GM18873 (cell line): ENCODE data around the gene LMBRD1.
"Not testable (repeated sequence)": the region's sequence is repeated elsewhere in the genome, so short reads cannot be mapped to it uniquely, and the experiment has no call there.

Source experiments
- ATAC-seq: cut with Tn5 transposase; IDR thresholded peaks from one replicate; pipeline ENCODE4 v1.9.1; 2021; ENCODE audit warnings: mild to moderate bottlenecking, moderate library complexity, moderate number of reproducible peaks; ENCODE audit not compliant: unreplicated experiment, low FRiP score

LMBRD1 gene

DNA sequence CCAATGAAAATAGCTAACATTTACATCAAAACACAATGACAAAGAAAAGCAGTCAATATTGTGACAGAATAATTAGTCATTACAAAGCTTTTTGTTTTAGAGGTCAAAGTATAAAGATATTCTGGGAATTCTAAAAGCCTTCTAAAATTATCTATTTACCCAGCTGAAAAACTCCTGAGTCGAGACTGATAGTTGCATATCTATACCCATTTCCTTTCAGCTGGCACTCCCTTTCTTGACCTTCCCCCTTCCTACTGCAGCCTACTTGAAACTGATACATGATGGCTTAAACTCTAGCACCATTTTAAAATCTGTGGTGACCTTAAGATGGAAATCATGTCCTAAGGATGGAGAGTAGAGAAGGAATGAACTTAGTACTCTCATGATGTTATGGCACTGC, 38.6 kb downstream of the LMBRD1 start:
- no peak for ATAC-seq

DNA sequence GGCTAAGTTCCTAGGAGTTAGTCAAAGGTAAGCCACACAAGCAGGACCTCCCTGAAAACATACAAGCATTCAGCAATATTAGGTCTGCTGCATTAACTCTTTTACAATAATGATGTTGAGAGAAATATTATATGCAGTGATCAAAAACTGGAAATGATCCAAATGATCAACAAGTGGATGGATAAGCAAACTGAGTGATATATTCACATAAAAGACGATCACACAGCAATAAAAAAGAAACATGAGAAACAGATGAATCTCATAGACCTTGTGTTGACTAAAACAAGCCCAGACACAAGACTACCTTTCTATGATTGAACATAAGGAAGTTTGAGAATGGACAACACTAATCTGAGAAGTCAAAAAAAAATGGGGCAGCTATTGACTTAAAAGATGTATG, 39.9 kb downstream of the LMBRD1 start:
- ATAC-seq = no peak

DNA sequence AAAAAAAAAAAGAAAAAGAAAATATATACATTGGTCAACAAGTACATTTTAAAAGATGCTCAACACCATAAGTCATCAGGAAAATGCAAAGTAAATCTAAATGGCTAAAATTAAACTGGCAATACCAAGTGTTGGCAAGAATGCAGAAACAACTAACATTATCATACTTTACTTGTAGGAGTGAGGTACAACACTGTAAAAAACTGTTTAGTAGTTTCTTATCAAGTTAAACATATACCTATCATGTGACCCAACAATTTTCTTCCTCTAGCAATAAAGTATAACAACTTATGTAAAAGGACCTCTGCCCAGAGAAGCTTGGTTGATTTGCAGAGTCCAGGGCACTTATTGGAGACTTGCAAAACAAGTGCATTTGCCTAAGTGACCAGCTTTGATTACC, 40.4 kb downstream of the LMBRD1 start:
- ATAC-seq = no peak

DNA sequence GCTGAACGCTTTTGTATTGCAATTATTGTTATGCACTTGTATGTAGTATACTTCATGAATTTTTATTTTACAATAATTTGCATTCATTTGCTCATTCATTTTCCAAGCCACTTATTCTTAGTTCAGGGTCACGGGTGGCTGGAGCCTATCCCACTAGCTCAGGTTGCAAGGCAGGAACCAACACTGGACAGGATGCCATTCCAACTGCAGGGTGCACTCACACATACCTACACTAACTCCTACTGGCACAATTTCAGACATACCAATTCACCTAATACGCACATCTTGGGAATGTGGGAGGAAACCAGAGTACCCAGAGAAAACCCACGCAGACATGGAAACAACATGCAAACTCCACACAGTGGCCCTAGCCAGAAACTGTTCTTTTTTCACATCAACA, 61.8 kb downstream of the LMBRD1 start:
- no peak for ATAC-seq

DNA sequence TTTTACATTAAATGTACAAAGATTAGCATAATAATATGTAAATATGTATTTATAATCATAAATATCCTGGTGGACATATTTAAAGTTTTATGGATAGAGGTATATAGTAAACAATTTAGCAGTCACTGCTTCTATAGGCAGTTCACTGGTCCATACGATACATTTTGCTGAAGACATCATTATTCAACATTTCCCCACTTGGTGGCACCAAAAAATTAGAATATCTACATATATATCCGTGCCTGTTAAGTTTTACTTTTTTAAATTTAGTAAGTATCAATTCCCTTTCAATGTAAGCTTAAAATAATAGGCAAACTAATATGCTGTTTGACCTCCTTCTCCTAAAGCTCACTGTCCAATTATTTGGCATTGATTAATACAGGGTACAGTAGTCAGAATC, 64.2 kb downstream of the LMBRD1 start:
- no peak for ATAC-seq

DNA sequence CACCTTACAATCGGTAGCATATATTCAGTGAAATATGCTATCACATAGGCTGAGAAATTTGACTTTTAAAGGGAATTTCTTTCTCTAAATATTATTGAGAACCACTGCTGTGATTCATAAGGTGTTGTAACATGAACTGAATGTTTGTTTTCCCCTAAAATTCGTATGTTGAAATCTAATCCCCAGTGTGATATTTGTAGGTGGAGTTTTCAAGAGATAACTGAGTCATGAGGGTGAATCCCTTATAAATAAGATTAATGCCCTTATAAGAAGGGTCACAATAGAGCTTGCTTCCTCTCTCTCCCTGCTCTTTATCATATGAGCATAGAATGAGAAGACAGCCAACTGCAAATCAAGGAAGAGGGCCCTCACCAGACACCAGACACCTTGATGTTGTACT, 64.8 kb downstream of the LMBRD1 start:
- no peak for ATAC-seq

DNA sequence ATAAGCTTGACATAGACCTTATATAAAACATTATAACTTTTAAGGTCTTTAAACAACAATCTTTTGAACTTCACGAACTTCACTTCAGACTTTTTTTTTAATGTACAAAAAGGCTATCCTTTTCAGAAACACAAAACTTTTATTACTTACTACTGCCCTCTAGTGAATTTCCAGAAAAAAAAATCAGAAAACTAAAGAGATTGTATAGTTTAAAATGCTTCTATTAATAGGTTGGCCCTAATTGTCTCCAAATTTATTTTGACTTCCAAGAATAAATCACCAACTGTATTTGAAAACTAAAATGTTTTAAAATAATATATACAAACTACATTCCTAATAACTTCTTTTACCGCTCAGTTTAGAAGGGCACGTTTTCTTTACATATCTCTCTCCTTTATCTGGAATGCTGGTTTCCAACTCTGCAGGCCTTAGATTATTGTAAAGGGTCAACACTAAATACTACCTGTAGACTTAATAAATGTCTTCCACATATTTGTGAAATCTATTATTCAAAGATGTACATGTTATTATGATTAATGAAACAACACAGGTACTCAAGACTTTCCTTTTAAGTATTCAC, 66.8 kb downstream of the LMBRD1 start:
- no peak for ATAC-seq

DNA sequence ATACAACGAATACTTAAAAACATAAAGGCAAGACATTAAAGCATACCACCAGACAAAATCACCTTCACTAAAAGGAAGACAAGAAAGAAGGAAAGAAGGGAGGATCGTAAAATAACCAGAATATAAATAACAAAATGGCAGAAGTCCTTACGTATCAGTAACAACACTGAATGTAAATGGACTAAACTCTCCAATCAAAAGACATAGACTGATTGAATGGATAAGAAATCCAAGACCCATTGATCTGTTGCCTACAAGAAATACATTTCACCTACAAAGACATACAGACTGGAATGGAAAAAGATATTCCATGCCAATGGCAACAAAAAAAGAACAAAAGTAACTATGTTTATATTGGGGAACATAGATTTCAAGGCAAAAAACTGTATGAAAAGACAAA, 74.1 kb downstream of the LMBRD1 start:
- ATAC-seq = no peak

DNA sequence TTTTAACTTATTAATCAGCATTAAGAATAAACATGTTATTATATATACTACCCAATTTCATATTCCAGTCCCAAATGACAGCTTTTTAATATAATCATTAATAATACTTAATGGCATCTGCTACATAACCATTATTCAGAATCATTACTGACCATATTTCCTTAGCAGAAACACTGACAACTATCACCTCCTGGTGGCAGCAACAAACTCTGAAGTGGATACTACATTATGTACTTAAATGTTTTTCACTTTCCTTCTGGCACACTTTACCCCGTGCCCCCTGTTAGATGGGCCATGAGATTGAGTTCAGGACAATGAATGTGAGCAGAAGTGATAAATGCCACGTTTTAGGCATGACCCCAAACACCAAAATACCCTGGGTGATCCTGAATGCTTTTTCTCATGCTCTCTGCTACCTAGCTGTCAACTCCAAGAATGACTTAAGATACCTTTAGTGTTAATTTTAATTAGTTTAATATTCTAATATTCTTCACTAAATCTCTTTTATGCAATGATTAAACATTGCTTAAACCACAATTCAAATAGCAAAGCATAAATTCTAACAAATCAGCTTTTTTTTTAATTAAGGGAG, 77.1 kb downstream of the LMBRD1 start:
- ATAC-seq = peak; percentile 69

DNA sequence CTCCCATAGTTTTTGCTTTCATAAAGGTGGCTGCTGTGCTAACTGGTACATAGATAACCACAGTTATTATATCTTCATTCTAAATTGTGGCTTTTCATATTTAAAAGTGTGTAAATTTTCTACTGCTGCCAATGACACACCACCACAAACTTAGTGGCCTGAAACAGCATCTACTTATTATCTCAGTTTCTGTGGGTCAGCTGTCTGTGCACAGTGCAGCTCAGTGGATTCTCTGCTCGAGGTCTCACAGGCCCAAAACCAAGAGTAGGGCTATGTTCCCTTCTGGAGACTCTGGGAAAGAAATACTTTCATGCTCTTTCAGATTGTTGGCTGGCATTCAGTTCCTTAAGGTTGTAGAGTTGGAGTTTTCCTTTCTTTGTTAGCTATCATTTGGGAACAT, 90.1 kb downstream of the LMBRD1 start:
- no peak for ATAC-seq

DNA sequence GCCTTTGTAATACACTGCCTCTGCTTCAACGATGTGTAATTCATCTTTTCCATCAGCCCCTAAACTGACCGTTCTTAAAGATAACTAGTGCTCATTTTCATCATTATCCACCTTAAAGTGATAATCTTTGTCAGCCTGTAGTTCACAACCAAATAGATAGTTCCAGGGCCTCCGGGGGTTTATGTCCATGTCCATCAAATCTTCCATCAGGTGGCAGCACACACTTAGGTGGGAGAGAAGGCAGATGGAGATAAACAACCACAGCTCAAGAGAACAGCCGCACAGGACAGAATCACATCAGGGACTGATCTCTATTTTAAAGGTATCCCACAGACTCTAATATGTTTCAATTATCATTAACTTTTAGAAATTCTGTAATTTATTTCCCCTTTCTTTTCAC, 90.9 kb downstream of the LMBRD1 start:
- ATAC-seq = no peak

DNA sequence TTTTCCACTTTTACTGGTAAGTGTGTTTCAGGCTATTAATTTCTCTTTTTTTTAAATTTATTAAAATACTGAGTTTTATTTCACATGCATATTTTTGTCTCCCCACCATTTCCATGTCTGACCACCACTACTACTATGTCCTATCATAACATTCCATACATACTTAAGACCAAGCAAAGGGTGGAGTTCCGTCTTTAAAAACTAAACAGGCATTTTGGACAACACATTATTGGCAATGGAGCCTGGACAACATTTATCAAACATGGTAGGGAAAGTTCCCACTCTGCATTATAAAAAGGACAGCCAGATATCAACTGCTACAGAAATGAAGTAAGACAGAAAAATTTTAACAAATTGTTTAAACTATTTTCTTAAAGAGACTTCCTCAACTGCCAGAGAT, 91.9 kb downstream of the LMBRD1 start:
- no peak for ATAC-seq

DNA sequence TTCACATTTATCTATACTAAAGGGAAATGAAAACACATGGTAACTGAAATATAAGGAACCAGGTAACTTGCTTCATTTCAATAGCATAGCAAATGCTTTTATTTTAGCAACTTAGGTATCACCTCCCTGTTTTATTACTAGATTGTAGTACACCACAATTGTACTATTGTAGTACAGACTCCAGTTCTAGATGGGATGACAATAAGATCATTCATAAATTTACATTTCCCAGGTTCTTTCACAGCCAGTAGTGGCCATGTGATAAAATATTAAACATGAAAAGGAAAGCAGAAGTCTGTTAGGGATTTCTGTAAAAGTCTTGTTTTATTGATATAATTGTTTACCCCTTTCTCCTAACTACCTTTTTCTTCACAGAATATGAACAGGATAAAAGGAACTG, 97.2 kb downstream of the LMBRD1 start:
- no peak for ATAC-seq

DNA sequence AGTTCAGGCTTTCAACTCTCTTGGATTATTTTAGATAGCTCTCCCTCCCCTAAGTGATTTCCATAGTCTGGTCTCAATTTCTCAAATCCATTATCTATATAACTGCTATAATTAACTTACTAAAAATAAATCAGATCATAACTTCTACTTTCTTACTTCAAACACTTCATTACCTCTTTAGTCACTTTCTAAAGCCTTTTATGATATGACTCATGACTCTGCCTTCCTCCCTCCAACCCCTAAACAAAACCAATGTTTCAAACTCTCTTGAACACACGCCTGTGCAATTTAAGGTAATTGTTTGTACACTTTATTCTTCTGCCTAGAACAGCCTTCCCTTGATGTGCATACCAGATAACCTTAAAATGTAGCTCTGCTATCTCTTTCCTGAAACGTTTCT, 100.5 kb downstream of the LMBRD1 start:
- no peak for ATAC-seq

DNA sequence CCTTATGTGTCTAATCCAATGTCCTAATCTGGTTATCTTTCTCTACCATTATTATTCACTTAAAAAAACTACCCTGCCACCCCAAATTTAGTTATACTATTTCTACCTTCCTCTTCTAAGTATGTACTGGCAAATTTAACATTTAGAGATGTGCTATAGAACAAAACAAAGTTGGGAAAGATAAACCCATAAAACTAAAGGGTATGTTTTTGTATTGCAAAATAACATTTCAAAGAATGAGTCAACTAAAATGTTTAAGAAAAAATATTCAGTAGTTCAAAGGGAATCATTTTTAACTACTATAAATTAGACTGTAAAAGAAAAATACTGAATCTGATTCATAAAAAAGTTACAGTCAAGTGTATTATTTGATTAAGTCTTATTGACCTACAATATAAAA, 103.0 kb downstream of the LMBRD1 start:
- no peak for ATAC-seq

DNA sequence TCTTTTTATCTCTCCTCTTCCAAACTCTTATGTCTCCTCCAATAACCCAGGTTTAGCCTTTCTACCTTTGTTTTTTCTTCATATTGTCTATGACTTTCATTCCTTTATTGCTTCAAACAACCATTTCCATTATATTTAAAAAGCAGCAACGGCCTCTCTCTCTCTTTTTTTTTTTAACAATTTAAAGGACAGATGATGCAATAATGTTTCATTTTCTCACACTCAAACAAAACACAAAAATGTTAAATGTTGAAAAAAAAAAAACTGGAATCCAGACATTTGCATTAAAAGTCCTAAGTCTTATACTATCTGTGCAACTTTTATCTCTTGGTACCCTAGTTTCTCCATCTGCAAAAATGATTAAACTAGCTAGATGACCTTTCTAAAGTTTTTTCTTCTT, 105.8 kb downstream of the LMBRD1 start:
- no peak for ATAC-seq

DNA sequence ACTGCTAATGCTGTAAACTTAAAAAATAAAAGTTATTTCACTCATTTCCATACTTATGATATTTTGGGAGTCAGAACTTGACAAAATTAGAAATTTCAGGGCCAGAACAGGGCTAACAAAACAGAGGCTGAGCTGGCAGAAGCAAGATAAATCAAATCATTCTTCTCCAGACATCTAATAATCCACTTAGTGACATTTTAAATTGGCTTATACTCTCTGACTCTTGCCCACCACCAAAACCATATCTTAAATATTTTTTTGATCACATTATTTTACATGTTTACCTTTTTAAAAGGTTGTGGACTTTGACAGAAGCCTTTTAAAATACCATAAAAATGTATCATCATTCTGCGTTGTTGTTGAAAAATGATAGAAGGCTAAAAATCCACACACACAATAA, 116.5 kb downstream of the LMBRD1 start:
- no peak for ATAC-seq

DNA sequence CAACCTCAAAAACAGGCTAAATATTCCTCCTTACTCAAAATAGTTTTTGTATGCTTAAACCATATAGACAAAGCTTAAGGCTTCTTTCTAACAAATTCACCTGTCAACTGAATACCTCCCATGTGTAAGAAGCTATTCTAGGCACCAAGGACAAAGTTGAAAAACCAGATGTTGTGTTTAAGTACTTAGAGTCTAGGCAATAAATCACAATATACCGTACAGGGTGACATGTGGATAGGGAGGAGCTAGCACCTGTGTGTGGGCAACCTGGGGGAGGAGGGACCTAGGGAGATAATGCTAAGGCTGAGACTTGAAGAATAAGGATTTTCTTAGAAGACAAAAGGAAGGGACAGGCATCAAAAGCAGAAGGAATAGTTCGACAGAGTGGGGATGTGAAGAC, 123.5 kb downstream of the LMBRD1 start:
- ATAC-seq = no peak

DNA sequence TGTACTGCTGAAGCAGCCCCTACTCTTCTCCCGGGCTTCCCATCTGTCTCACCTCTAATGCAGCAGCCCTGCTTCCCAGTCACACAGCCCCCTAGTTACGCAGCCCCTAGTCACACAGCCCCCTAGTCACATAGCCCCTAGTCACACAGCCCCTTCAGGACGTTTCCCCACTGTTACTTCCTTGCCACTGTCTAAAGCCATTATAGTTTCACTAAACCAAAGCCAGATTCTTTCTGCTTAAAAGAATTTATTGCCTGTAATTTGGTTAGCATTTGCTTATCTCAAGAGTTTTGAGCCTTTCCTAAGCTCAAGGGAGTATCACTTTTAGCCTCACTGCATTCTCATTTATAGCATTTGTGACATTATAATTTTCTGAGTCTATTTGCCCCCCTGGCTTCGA, 127.9 kb downstream of the LMBRD1 start:
- no peak for ATAC-seq

DNA sequence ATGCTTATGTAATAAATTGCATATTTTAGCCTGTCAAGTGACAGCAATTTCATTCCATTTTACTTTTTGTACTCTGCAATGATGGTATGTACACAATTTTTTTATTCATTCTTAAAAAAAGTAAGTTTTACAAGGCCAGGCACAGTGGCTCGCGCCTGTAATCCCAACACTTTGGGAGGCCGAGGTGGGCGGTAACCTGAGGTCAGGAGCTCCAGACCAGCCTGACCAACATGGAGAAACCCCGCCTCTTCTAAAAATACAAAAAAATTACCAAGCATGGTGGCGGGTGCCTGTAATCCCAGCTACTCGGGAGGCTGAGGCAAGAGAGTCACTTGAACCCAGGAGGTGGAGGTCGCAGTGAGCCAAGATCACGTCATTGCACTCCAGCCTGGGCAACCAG, 130.0 kb downstream of the LMBRD1 start:
- ATAC-seq = not testable (repeated sequence)

DNA sequence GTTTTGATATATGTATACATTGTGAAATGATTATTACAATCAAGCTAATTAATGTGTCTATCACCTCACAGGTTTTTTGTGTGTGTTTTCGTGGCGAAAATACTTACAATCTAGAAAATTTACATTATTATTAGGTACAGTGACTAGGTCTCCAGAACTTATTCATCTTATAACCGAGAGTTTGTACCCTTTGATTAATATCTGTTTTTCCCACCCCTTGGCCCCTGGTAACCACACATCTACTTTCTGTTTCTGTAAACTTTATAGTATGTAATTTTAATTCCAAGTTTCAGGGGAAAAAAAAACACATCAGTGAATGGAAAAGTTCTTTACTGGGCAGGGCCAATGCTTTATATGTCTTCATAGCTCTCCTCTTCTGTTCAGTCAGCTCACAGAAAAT, 131.4 kb downstream of the LMBRD1 start:
- ATAC-seq = no peak

DNA sequence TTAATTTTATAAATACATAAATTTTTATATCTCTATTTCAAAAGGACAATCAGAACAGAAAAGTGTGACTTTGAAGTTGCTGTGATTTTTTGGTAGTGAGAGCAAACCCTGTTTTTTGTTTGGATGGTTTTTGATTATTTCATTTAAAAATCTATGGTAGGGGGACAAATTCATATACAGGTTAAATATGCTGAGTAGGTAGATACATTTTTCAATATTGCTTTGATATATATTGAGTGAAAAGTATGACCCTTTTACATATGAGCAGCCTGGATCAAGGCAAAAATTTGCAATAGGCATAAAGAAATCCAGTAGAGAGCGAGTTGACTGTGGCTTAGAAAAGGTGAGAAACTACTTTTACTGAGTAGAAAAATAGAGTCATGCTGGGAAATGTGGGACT, 132.3 kb downstream of the LMBRD1 start:
- ATAC-seq = no peak

DNA sequence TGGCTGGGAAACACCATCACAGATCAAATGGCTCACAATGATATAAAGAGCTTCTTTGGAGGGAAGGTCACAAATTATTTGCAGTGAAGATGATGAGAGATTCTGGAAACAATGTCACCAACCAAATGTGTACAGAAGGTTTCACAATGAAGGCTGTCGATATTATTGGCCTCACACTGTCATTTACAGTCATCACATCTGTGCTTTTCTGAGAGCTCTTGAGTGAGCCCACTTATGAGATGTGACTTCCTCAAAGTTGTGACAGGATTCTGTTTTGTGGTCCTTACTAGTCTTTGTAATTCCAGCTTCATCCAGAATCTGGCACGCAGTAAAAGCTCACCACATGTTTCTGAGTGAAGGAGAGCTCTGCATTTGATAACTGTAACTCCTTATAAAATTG, 133.6 kb downstream of the LMBRD1 start:
- no peak for ATAC-seq
